GM18909 (cell line): ENCODE measurements around the gene SPATA2L.

Experiments used
- ATAC-seq: cut with Tn5 transposase; IDR thresholded peaks from one replicate; pipeline ENCODE4 v1.9.1; 2021; ENCODE audit warnings: mild to moderate bottlenecking; ENCODE audit not compliant: unreplicated experiment, poor library complexity

Gene SPATA2L, protein sequence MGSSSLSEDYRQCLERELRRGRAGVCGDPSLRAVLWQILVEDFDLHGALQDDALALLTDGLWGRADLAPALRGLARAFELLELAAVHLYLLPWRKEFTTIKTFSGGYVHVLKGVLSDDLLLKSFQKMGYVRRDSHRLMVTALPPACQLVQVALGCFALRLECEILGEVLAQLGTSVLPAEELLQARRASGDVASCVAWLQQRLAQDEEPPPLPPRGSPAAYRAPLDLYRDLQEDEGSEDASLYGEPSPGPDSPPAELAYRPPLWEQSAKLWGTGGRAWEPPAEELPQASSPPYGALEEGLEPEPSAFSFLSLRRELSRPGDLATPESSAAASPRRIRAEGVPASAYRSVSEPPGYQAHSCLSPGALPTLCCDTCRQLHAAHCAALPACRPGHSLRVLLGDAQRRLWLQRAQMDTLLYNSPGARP

DNA sequence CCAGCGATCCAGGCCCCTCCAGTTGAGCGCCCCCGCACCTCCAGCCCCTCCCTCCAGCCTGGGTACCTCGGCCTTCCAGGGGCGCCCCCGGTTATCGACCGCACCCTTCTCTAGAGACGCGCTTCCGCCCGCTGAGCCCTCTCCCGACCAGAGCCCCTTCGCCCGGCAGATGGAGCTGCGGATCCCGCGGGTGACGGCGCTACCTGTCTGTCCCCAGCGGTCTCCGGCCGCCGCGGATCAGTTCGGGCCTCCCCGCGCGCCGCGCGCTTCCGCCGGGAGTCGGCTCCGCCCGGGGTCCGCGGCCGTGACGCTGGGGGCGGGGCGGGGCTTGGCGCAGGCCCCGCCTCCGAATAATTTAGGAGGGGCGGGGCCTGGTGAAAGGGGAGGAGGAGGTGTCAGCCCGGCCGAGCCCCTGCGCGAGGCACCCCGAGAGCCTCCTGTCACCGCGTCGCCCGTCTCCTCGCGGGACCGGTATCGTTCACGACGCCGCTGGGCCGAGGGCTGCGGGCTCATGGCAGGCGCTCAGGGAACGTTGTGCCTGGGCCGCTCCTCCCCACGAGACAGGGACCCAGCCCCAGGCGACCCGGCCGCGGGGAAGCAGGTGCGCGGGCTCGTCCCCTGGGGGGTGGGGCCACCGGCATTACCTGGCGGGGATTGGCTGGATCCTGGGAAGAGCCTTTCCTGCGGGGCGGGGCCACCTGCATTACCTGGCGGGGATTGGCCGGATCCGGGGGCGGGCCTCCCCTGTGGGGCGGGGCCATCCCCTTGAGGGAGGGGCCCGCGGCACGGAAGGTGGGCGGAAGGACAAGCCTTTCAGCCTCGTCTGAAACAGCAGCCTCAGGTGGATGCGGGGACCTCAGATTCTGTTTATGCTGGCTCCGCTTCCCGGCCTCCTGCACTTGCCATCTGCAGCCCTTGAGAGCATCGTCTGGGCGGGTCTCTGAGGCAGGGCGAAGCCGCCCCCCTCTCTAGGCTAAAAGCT lies at the start of gene SPATA2L:
Gene SPATA2L, minus strand, starts transcription at position 281 of the 982 bp plus-strand sequence. CDS start 473 bp downstream, outside the sequence.
- ATAC-seq = peak; percentile 71

DNA sequence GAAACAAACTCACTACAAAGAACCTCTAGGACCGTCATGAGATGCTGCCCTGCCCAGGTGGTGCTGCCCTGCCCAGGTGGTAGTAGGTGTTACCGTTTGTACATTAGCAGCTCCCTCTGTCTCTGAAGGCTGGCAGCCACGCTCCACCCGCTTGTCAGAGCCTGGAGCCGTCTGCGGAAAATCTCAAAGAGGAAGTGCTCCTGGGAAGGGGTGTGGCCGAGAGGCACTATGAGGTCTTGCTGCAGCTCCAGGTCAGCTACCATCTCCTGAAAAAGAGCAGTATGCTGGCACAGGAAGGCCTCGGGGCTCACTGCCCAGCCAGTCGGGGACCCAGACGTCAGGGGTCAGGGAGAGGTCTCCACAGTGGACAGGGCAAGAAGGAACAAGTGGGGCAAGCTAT lies 48.1 kb upstream of the SPATA2L start:
- no peak for ATAC-seq

DNA sequence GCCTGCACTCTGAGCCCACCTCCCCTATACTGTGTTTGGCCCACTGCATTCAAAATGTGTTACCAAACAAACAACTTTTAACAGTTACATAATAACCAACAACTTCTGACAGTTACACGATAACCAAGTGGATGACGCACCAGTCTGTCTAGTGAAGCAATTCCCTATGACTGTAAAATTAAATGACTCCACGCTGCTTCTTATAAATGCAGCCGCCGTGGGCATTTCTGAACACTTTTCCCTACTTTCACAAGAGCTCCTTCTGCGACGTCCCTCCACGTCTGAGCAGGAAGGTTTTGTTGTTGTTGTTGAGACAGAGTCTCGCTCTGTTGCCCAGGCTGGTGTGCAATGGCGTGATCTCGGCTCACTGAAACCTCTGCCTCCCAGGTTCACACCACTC lies 47.4 kb upstream of the SPATA2L start:
- no peak for ATAC-seq

DNA sequence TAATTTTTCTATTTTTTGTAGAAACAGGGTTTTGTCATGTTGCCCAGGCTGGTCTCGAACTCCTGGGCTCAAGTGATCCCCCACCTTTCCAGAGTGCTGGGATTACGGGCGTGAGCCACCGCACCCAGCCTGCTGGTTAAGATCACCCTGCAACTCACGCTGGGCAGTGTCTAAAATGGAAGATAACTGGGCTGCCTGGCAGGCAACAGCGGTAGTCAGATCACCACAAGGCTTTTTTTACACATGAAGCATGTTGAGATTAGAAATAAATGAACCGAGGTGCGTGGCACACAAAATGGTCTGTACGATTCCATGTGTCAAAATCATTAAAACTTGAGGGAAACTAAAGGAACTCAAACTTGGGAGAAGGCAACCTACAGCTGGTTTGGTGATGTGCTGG lies 46.6 kb upstream of the SPATA2L start:
- no peak for ATAC-seq

DNA sequence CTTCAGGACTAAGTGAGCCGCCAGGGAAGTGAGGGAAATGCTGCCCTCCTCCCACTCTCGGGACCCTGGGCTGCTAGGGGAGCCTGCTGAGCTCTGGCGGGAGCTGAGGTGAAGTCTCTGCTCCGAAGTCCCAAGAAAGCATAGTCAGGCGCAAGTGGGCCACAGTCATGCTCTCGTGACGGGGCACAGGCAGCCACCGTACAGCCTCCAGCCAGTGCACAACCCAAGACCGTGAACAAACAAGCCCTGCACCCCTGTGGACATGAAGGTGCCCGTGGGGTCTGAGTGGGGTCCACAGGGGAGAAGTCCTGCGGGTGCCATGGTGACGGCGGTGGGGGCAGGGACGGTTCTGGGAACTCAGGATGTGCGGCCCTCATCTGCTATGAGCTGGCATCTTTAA lies 44.5 kb upstream of the SPATA2L start:
- no peak for ATAC-seq

DNA sequence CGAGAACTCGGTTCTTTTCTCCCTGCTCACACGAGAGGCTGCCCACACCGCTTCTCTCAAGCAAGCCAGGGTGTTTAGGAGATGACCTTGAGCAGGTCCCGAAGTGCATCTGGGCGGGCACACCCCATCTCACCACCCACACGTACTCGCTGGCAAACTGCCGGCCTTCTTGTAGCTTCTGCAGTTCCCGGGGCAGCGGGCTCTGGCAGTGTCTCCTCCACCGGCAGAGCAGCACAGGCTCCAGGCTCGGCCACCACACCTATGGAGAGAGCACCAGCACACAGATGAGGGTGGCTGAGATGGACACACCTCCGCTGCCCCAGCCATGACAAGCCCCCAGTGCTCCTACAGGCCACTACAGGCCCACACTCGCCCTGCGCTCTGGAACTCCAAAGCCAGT lies 43.3 kb upstream of the SPATA2L start:
- ATAC-seq = no peak

DNA sequence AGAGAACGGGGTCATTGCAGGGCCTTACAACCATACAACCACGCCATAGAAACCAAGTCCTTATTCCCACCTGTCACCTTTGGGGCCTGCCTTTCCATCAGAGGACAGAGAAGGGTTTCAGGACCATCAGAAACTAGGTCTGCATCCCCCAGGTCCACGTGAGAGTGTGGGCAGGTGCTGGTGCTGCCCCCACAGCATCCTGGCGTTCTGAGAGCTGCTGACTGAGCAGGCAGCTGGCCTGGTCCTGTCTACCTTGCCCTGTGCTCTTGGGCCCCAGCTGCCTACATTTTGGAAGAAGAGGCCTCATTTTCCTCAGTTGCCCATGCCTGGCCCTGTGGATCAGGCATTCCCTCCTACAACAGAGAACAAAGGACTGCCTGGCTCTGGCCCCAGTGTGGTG lies 41.4 kb upstream of the SPATA2L start:
- no peak for ATAC-seq

DNA sequence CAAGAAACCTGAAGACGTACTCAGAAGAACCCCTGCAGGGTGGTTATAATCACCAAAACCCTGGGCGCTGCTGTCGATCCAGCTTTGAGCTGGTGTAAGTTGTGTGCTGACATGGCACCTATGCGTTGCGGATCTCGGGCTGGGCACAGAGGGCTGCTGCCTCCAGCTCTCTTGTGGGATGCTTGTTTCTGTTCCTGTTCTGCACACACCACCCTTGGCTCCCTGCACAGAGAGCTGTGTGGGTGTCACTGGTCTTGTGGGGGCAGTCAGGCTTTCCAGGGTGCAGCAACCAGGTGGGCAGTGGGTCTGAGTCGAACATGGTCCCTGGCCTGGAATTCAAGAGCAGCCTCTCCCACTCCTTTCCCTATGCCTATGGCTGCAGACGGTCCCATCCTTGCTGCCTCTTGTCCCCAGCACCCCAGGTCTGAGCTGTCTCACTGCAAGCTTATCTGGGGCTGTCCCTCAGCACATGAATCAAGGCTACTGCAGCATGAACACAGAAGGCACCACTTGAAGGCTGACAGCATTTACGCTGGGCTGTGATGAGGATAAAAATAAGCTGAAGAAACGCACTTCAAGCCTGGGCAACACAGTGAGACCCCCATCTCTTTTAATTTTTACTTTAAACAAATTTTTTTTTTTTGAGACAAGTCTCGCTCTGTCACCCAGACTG lies 40.0 kb upstream of the SPATA2L start:
- no peak for ATAC-seq

DNA sequence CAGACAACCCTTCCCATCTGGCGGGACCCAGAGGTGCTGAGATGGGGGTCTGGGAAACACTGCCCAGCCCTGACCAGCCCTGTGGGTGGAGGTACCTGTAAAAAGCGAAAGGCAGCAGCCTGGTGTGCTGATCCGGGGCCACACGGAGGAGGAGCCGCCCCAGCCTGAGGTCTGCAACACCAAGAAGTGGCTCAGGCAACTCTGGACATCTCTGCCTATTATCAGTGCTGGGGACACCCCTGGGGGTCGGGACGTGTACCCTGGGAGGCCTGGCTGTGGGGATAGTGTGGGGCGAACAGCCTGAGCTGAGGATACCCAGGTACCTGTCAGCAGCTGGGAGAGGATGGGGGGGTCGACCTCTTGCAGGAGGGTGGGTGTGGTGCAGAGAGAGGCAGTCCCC lies 37.9 kb upstream of the SPATA2L start:
- no peak for ATAC-seq

DNA sequence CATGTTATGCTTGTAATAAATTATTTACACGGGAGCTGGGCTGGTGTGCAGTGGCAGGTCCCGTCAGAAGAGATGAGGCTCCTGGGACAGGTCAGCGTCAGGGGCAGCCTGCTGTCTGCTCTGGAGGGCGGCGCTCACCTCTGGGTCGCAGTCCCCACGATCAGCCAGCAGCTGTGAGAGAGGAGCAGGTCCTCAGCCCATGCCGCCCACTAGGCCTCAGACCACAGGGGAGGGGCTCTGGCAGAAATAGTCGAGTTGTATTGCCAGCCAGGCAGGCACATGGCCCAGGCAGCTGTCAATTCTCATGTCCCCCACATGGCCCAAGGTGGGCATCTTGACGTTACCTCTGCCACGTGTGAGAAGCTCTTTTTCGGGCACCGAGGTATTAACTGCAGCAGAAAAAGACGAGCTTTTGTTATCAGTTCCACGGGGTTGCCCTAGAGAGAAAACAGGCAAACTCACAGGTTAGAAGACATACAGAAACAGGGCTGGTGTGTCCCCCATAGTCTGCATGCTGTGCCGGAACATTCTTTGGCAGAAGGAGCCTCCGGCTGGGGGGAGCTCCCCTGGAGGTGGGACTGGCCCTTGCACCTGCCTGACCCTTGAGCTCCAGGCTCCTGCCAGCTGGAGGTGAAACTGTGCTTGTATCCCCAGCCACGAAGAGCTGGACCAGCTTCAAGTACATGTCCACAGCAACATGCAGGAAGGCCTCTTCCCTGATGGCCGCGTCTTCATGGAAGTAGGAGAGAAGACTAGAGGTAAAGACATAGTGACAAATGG lies 37.2 kb upstream of the SPATA2L start:
- ATAC-seq = no peak

DNA sequence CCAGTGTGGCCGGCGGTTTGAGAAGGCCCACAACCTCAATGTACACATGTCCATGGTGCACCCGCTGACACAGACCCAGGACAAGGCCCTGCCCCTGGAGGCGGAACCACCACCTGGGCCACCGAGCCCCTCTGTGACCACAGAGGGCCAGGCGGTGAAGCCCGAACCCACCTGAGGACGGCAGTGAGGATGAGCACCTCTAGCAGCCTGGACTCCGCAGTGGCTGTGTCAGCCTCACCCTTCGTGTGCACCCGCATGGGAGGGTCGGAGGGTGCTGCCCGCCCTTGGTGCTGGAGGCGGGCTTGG lies 36.5 kb upstream of the SPATA2L start:
- ATAC-seq = no peak

DNA sequence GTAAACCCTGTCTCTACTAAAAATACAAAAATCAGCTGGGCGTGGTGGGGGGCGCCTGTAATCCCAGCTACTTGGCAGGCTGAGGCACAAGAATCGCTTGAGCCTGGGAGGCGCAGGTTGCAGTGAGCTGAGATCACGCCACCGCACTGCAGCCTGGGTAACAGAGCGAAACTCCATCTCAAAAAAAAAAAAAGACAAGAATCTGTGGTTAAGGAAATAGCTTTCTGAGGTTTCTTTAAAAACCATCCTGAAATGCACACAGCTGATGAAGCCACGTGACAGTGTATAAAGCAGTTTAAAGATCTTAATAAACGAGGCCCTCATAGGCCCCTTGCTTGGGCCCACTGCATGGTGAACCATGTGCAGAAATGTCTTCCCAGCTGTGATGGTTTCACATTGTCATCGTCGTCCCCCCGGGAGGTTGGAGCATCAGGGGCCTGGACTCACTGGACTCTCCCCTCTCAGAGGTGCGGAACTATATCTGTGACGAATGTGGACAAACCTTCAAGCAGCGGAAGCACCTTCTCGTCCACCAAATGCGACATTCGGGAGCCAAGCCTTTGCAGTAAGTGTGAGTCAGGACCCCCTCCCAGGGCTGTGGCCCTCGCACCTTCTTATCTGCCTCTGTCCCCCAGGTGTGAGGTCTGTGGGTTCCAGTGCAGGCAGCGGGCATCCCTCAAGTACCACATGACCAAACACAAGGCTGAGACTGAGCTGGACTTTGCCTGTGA lies 36.0 kb upstream of the SPATA2L start:
- no peak for ATAC-seq

DNA sequence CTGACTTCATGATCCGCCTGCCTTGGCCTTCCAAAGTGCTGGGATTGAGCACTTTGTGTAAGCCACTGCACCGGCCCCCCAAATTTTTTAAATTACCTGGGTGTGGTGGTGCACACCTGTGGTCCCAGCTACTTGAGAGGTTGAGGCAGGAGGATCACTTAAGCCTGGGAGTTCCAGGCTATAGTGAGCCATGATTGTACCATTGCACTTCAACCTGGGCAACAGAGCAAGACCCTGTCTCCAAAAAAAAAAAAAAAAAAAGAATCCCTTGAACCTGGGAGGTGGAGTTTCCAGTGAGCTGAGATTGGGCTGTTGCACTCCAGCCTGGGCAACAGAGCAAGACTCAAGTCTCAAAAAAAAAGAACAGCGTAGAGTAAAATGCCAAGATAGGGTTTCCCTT lies 35.0 kb upstream of the SPATA2L start:
- no peak for ATAC-seq

DNA sequence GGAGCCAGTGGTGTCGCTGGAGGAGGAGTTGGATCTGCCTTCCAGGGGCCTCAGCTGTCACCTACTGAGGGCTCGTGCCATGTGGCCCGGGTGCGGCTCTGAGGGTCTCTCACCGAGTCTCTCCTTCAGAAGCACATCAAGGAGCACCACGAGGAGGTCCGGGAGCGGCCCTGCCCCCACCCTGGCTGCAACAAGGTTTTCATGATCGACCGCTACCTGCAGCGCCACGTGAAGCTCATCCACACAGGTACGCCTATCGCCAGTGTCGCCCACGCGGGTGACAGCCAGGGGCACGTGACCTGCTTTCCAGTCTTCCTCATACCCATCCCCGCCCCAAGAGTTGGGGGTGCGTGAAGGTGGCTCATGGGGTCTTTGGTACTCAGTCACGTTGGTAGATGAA lies 32.3 kb upstream of the SPATA2L start:
- no peak for ATAC-seq

DNA sequence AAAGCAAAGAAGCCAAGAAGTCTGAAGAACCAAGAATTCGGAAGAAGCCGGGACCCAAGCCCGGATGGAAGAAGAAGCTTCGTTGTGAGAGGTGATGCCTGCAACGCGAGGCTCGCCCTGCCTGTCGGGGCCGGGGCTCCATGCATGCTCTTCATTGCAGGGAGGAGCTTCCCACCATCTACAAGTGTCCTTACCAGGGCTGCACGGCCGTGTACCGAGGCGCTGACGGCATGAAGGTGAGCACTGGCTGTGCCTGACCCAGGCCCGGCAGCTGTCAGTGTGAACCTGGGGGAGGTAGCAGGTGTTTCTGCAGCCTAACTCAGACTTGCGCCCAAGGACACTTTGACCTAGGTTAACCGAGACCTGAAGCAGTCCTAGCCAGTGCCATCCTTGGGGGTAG lies 31.8 kb upstream of the SPATA2L start:
- no peak for ATAC-seq

DNA sequence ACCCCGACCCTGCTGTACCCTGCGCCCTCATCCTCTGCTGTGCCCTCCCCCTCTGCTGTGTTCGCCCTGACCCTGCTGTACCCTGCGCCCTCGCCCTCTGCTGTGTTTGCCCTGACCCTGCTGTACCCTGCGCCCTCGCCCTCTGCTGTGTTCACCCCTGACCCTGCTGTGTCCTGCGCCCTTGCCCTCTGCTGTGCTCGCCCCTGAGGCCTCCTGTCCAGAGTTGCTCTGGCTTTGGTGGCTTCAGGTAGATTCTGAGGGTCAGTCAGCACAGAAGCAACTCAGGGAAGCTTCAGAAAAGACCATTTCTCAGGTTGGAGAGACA lies 31.4 kb upstream of the SPATA2L start:
- ATAC-seq = no peak

DNA sequence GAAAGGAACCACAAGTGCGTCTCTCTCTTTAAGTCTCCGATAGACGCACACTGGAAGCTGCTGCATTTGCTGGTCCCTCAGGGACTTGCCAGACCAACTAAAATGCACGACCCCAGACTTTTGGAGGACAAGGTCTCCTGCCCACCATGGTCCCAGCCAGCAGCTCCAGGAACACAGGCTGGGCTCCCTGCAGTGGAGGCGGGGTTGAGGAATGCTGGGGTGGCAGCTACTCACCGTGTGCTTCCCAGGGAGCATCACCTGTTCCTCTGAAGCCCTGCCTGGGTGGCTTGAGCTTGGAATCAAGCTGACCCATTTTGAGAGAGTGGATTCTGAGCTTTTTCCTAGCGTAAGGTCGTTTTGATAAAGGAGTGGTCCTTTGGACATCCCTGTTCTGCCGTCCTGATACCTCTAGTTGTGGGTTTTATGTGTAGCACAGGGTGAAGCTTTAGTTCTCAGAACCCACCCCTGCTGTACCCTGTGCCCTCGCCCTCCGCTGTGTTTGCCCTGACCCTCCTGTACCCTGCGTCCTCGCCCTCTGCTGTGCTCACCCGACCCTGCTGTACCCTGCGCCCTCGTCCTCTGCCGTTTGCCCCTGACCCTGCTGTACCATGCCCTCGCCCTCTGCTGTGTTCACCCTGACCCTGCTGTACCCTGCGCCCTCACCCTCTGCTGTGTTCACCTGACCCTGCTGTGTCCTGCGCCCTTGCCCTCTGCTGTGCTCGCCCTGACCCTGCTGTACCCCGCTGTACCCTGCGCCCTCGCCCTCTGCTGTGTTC lies 30.8 kb upstream of the SPATA2L start:
- ATAC-seq = no peak

DNA sequence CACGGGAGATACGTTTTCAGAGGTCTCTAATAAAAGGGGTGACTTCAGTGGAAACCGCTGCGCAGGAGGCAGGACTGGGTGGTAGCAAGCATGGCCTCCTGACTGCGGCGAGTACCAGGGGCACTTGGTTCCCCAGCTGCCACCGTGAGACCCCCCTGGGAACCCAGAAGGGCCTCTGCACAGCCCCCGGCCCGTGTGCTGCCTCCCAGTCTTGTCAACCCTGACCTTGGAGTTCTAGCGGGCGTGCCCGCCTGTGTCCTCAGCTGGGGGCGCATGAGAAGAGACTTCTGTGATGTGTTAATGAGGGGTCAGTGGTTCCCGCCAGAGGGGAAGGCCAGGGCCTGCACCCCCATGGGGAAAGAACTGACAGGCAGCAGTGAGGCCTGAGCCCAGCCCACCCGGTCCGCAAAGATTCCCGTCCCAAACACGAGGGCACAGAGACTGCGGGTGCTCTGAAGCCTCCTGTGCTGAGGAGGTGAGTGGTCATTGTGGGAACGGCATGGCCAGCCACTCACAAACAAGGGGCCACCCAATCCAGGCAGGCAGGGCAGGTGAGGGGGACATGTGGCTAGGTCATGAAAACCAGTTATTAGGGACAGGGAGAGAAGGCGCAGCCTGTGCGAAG lies 29.2 kb upstream of the SPATA2L start:
- ATAC-seq = no peak
